Mesenchymal stem cell (in vitro differentiated cells and primary cell): ENCODE data around the gene IGF2BP2.

Experiments used
- DNase-seq: peaks from one replicate; pipeline ENCODE4 v3.0.0-alpha.2; 2013
- H2AFZ ChIP-seq: one replicate; pipeline ENCODE4 v1.6.1; 2013; ENCODE audit warnings: low read depth, mild to moderate bottlenecking, control low read depth, inconsistent platforms, low read length, moderate library complexity
- H2AK5ac ChIP-seq: 2 replicates; pipeline ENCODE4 v1.6.1; 2013; ENCODE audit warnings: low read length, moderate library complexity, mild to moderate bottlenecking, inconsistent platforms; ENCODE audit not compliant: severe bottlenecking
- H2BK120ac ChIP-seq: one replicate; pipeline ENCODE4 v1.6.1; 2013; ENCODE audit warnings: low read depth, mild to moderate bottlenecking, inconsistent platforms, low read length, moderate library complexity
- H2BK12ac ChIP-seq, 2 experiments: one replicate each; pipeline ENCODE4 v1.6.1; 2013; ENCODE audit warnings: inconsistent platforms in 2 of 2, low read length in 2 of 2, mild to moderate bottlenecking in 2 of 2, moderate library complexity in 2 of 2, control low read depth in 1 of 2
- H2BK15ac ChIP-seq: one replicate; pipeline ENCODE4 v1.6.1; 2013; ENCODE audit warnings: mild to moderate bottlenecking, low read depth, inconsistent platforms; ENCODE audit not compliant: poor library complexity, severe bottlenecking
- H2BK5ac ChIP-seq: 2 replicates; pipeline ENCODE4 v1.6.1; 2013; ENCODE audit warnings: low read depth, mild to moderate bottlenecking, low read length, control low read depth, inconsistent platforms; ENCODE audit not compliant: poor library complexity, severe bottlenecking
- H3K14ac ChIP-seq, 2 experiments: one replicate each; pipeline ENCODE4 v1.6.1; 2013; ENCODE audit warnings: inconsistent platforms in 2 of 2, low read length in 2 of 2, control low read depth in 1 of 2, mild to moderate bottlenecking in 1 of 2, moderate library complexity in 1 of 2
- H3K18ac ChIP-seq, 2 experiments: one replicate each; pipeline ENCODE4 v1.6.1; 2013; ENCODE audit warnings: inconsistent platforms in 2 of 2, low read length in 2 of 2, control low read depth in 1 of 2, low read depth in 1 of 2, mild to moderate bottlenecking in 1 of 2
- H3K23ac ChIP-seq, 2 experiments: one replicate each; pipeline ENCODE4 v1.6.1; 2013; ENCODE audit warnings: inconsistent platforms in 2 of 2, low read length in 2 of 2, mild to moderate bottlenecking in 2 of 2, moderate library complexity in 2 of 2, control low read depth in 1 of 2
- H3K27ac ChIP-seq: 2 replicates; pipeline ENCODE4 v1.5.1; 2013; ENCODE audit warnings: mild to moderate bottlenecking, moderate library complexity, low read length, control low read depth, inconsistent platforms; ENCODE audit not compliant: poor library complexity, severe bottlenecking
- H3K27me3 ChIP-seq, 2 experiments: 2 replicates each; pipeline versions ENCODE4 v1.6.1 to v1.7.0; 2013; ENCODE audit warnings: low read length in 2 of 2, mild to moderate bottlenecking in 2 of 2, moderate library complexity in 2 of 2, control low read depth in 1 of 2, inconsistent platforms in 1 of 2; ENCODE audit not compliant: control insufficient read depth in 1 of 2, insufficient read depth in 1 of 2
- H3K36me3 ChIP-seq, 2 experiments: 2 replicates each; pipeline versions ENCODE4 v1.6.1 to v1.7.0; 2013; ENCODE audit warnings: low read length in 2 of 2, control low read depth in 1 of 2, inconsistent platforms in 1 of 2, low read depth in 1 of 2, mild to moderate bottlenecking in 1 of 2; ENCODE audit not compliant: insufficient read depth in 2 of 2, control insufficient read depth in 1 of 2
- H3K4ac ChIP-seq, 2 experiments: one replicate each; pipeline ENCODE4 v1.6.1; 2013; ENCODE audit warnings: inconsistent platforms in 2 of 2, low read length in 2 of 2, mild to moderate bottlenecking in 2 of 2, moderate library complexity in 2 of 2, control low read depth in 1 of 2, low read depth in 1 of 2
- H3K4me1 ChIP-seq: 2 replicates; pipeline ENCODE4 v1.6.1; 2013; ENCODE audit warnings: low read depth, low read length, control low read depth; ENCODE audit not compliant: control insufficient read depth, insufficient read depth
- H3K4me2 ChIP-seq: 2 replicates; pipeline ENCODE4 v1.6.1; 2013; ENCODE audit warnings: low read length, mild to moderate bottlenecking, inconsistent platforms; ENCODE audit not compliant: poor library complexity, severe bottlenecking
- H3K4me3 ChIP-seq, 2 experiments: 2 replicates each; pipeline versions ENCODE4 v1.5.1 to v1.7.0; 2013; ENCODE audit warnings: low read length in 2 of 2, mild to moderate bottlenecking in 2 of 2, control low read depth in 1 of 2, low read depth in 1 of 2; ENCODE audit not compliant: insufficient read depth in 1 of 2
- H3K79me1 ChIP-seq: replicated peaks from 2 replicates; pipeline ENCODE4 v1.6.1; 2013; ENCODE audit warnings: mild to moderate bottlenecking, control low read depth, low read length, inconsistent platforms; ENCODE audit not compliant: poor library complexity, severe bottlenecking
- H3K9ac ChIP-seq: 2 replicates; pipeline ENCODE4 v1.7.0; 2013; ENCODE audit warnings: mild to moderate bottlenecking, low read length, moderate library complexity
- H3K9me3 ChIP-seq: 2 replicates; pipeline ENCODE4 v1.7.0; 2013; ENCODE audit warnings: mild to moderate bottlenecking, low read length; ENCODE audit not compliant: control insufficient read depth
- H4K8ac ChIP-seq: one replicate; pipeline ENCODE4 v1.6.1; 2013; ENCODE audit warnings: inconsistent platforms, mild to moderate bottlenecking, low read length, moderate library complexity
- H4K91ac ChIP-seq: one replicate; pipeline ENCODE4 v1.6.1; 2013; ENCODE audit warnings: mild to moderate bottlenecking, low read length, inconsistent platforms
- WGBS: methylation state at CpG from one replicate; pipeline ENCODE4 v1.1.7; 2013; ENCODE audit warnings: mixed read lengths; 5-methylcytosine and 5-hydroxymethylcytosine counted together

The IGF2BP2 gene

DNA sequence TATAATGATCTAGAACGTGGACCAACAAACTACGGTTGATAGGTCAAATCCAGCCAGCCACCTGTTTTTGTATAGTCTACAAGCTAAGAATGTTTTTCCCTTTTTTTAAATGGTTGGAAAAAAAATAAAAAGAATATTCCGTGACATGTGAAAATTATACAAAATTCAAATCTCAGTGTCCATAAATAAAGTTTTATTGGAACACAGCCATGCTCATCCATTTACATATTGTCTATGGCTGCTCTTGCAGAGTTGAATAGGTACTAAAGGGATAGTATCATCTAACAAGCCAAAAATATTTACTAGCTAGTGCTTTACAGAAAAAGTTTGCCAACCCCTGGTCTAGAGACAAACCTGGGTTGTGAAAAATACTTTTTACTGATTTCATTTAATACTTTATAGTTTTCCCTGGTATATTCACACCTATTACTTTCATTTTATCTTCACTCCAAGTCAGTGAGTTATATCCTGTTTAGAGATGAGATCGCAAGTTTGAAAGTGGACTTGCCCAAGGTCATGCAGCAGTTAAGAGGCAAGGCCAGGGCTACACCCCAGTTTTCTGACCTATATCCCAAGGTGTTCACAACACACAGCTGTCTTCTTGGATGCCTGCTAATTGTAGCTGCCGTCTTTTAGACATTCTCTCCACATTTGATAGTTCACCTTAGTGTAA is 58.4 kb downstream of the IGF2BP2 start:
- no peak overlapping the region for H2AK5ac ChIP-seq
- peak overlapping the region; percentile 76 for H4K8ac ChIP-seq
- peak overlapping the region in 1 of 2 experiments; percentile 18 for H3K18ac ChIP-seq
- H4K91ac ChIP-seq = no peak overlapping the region
- no peak for DNase-seq
- H2BK120ac ChIP-seq = no peak overlapping the region
- H3K79me1 ChIP-seq = no peaks in the 10 kb centered on the region
- H2BK15ac ChIP-seq = no peak overlapping the region
- no peak overlapping the region for H3K9ac ChIP-seq
- no peak overlapping the region for H3K4me2 ChIP-seq
- no peak overlapping the region for H3K4ac ChIP-seq
- no peak overlapping the region for H2AFZ ChIP-seq
- H3K36me3 ChIP-seq = no peaks in the 10 kb centered on the region
- no peaks in the 10 kb centered on the region for H3K27me3 ChIP-seq
- H3K14ac ChIP-seq = peak overlapping the region in 1 of 2 experiments; percentile 55
- H3K4me1 ChIP-seq = peaks cover 11% of the 10 kb centered on the region
- H3K27ac ChIP-seq = no peak overlapping the region
- H3K23ac ChIP-seq = no peak overlapping the region
- H2BK12ac ChIP-seq = no peak overlapping the region
- 70% methylated on average over 2 of the region's 5 CpGs for WGBS
- H3K9me3 ChIP-seq = no peaks in the 10 kb centered on the region
- H2BK5ac ChIP-seq = no peak overlapping the region
- H3K4me3 ChIP-seq = no peak overlapping the region

DNA sequence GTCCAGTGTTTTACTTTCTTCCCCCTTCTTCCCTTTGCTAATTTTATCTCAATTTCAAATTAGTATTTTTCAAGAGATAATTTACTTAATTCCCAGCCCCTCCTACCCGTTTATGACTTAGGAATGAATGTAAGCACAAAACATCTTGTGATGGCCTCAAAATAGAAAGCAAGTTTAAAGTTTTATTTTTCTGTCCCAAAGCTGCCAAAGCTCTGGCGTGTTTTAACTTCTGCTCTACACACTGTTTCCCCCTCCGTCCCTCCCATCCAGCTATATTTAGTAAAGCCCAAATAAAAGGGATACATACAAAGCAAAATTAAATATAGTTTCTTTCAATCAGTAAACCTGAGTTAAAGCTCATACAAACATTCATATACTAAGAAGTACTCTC is 59.9 kb downstream of the IGF2BP2 start:
- Histone ChIP-seq H3K23ac (no peak overlapping the region), H3K18ac (no peak overlapping the region), H3K27me3 (no peaks in the 10 kb centered on the region), H3K9me3 (no peaks in the 10 kb centered on the region), H3K14ac (no peak overlapping the region), H2AK5ac (no peak overlapping the region), H4K8ac (no peak overlapping the region), H3K27ac (no peak overlapping the region), H3K4me1 (peaks cover 13% of the 10 kb centered on the region), H2BK5ac (no peak overlapping the region), H3K4me2 (no peak overlapping the region), H2BK12ac (no peak overlapping the region), H3K9ac (peak overlapping the region; percentile 74), H2BK15ac (no peak overlapping the region), H3K4me3 (peak overlapping the region in 1 of 2 experiments; percentile 41), H4K91ac (no peak overlapping the region), H2BK120ac (no peak overlapping the region), H2AFZ (no peak overlapping the region), H3K79me1 (peaks cover 1% of the 10 kb centered on the region), H3K4ac (no peak overlapping the region), H3K36me3 (no peaks in the 10 kb centered on the region)
- DNase-seq = no peak
- WGBS = 86% methylated on average over 3 of the region's 3 CpGs

DNA sequence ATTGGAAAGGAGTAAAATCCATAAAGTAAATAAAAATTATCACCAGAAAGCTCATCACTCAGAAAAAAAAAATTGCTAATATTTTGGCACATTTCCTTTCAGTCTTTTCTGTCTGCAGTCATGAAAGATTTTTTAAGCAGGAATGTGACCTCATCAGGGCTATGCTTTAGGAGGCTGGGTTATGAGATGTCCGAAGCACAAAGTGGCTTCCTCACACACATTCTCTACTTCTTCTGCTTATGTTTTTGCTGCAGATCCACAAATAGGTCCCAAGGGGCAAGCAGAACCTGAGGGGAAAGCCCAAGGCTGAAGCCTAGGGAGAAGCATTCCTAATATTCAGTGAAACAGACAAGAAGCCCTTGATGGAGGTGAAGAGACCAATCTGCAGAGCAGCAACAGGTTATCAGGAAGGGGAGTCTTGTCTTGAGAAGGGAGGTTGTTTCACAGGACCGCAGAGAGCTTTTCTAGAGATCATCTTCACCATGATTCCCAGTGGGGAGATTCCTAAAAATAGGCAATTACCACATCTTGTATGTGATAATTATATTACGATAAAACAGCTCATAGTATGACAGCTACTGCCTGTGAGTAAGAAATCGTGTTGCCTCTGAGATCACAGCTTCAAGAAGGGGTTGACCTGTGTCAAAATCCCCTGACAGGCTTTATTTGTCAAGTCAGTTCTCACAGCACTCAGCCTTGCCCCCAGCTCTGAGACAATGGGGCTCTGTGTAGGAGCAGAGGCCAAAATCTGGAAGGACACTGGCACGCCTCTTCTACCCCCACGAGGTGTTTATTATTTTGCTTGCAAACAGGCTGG is 60.5 kb downstream of the IGF2BP2 start:
- Histone ChIP-seq H2BK5ac (no peak overlapping the region), H3K27ac (no peak overlapping the region), H2BK120ac (no peak overlapping the region), H4K8ac (no peak overlapping the region), H3K27me3 (no peaks in the 10 kb centered on the region), H3K79me1 (peaks cover 1% of the 10 kb centered on the region), H3K18ac (peak overlapping the region; percentile 29 to 37), H2BK15ac (no peak overlapping the region), H2BK12ac (no peak overlapping the region), H2AK5ac (peak overlapping the region; percentile 8), H3K4me1 (peaks cover 15% of the 10 kb centered on the region), H3K4me3 (peak overlapping the region in 1 of 2 experiments; percentile 41), H3K14ac (peak overlapping the region in 1 of 2 experiments; percentile 27), H3K23ac (peak overlapping the region in 1 of 2 experiments; percentile 52), H3K9ac (peak overlapping the region; percentile 74), H2AFZ (no peak overlapping the region), H4K91ac (no peak overlapping the region), H3K4me2 (no peak overlapping the region), H3K36me3 (no peaks in the 10 kb centered on the region), H3K4ac (no peak overlapping the region), H3K9me3 (no peaks in the 10 kb centered on the region)
- 0% methylated on average over 1 of the region's 6 CpGs for WGBS
- peak; percentile 88 for DNase-seq

DNA sequence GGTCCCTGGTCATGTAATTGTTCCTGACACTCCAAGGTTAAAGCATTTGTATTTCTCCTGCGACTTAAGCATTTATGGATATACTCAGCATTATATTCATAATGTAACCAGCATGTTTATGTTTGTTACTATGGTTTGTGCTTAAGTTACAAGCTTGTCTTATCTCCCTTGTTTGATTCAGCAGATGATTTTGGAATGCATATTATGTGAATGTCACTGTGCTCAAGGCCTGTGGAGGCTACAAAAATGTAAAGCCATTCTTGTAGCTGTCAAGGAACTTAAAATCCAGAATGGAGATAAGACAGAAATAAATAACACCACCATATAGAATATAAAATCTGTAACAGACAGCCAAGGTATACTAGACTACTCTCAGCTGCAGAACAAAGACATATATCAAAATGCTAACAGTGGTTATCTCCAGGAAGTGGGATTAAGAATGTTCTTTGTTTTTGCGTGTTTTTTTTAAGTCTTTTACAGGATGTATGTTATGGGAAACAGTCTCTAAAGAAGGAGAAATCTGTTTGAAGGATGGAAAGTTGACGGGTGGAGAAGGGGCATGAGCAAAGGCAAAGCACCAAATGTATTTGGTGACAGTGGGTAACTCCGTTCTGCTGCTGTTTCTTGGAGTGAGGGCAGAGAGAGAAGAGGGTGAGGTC is 61.4 kb downstream of the IGF2BP2 start:
- Histone ChIP-seq H3K18ac (no peak overlapping the region), H3K4me1 (peaks cover 15% of the 10 kb centered on the region), H3K9ac (peak overlapping the region; percentile 74), H3K27ac (no peak overlapping the region), H4K91ac (no peak overlapping the region), H2AK5ac (no peak overlapping the region), H2BK5ac (no peak overlapping the region), H3K14ac (no peak overlapping the region), H3K4me2 (no peak overlapping the region), H3K27me3 (no peaks in the 10 kb centered on the region), H4K8ac (no peak overlapping the region), H3K23ac (no peak overlapping the region), H2BK120ac (no peak overlapping the region), H2AFZ (no peak overlapping the region), H3K36me3 (no peaks in the 10 kb centered on the region), H2BK12ac (no peak overlapping the region), H3K9me3 (no peaks in the 10 kb centered on the region), H3K79me1 (peaks cover 1% of the 10 kb centered on the region), H2BK15ac (no peak overlapping the region), H3K4me3 (no peak overlapping the region), H3K4ac (no peak overlapping the region)
- DNase-seq = peak; percentile 56
- 51% methylated on average over 3 of the region's 4 CpGs for WGBS
